Endothelial cell of umbilical vein (primary cell): ENCODE results near the gene RCOR3. TPM values are rescaled to one million over a fixed set of nuclear protein-coding genes. Genes with fewer than 3 reads are reported as not detected.

Experiments used
- BruUV-seq: library from RNA; stranded (reverse); fragments of 400-500 nt; replicated peaks from 2 replicates; lab custom pipeline; 2021; lab: Mats Ljungman, UMichigan
- CTCF ChIA-PET: fragments of 300-600, 350-600 bp; sonication (Branson Sonifier 250); formaldehyde crosslinking; loops from one replicate; lab custom pipeline; 2021; ENCODE audit warnings: antibody characterized with exemption, inconsistent platforms; lab: Charles Lee
- POLR2A ChIA-PET: fragments of 300-600, 350-600 bp; sonication (Branson Sonifier 250); formaldehyde crosslinking; loops from one replicate; lab custom pipeline; 2021; ENCODE audit warnings: antibody characterized with exemption, inconsistent platforms; lab: Charles Lee
- DNase-seq: peaks from one replicate; pipeline ENCODE4 v3.0.0-alpha.2; 2011; ENCODE audit warnings: low read depth, low spot score
- FAIRE-seq: peaks from 2 replicates; lab custom pipeline; 2011; peaks lifted over from hg19 to GRCh38; lab: Jason Lieb, UNC
- H2AFZ ChIP-seq: 2 replicates; pipeline ENCODE4 v1.6.0; 2012; ENCODE audit warnings: low read depth, low read length, control low read depth, inconsistent platforms
- H3K27ac ChIP-seq: 2 replicates; pipeline ENCODE4 v1.5.1; 2011; ENCODE audit warnings: low read depth, mild to moderate bottlenecking, control low read depth, low read length, moderate library complexity; ENCODE audit not compliant: insufficient read depth
- H3K27me3 ChIP-seq, 2 experiments: 2 replicates each; pipeline versions ENCODE4 v1.6.0 to v1.6.1; 2011; ENCODE audit warnings: low read length in 2 of 2, mixed read lengths in 1 of 2; ENCODE audit not compliant: control insufficient read depth in 2 of 2, insufficient read depth in 2 of 2
- H3K36me3 ChIP-seq, 2 experiments: 2 replicates in 1 of 2; 3 replicates in 1 of 2; pipeline ENCODE4 v1.5.1; 2011; ENCODE audit warnings: low read length in 2 of 2, mild to moderate bottlenecking in 1 of 2, moderate library complexity in 1 of 2; ENCODE audit not compliant: control insufficient read depth in 2 of 2, insufficient read depth in 2 of 2; ENCODE audit errors: extremely low read depth in 1 of 2
- H3K4me1 ChIP-seq: 3 replicates; pipeline ENCODE4 v1.5.1; 2011; ENCODE audit warnings: mild to moderate bottlenecking, low read length; ENCODE audit not compliant: control insufficient read depth, insufficient read depth; ENCODE audit errors: extremely low read depth
- H3K4me2 ChIP-seq: 2 replicates; pipeline ENCODE4 v1.6.1; 2011; ENCODE audit warnings: low read length, control low read depth, mixed read lengths; ENCODE audit not compliant: insufficient read depth
- H3K4me3 ChIP-seq, 3 experiments: fragments of 200-600 bp in 1 of 3; sonication (generic), shearing (Covaris generic) in 1 of 3; replicated peaks in 1 of 3; 2 replicates each; pipeline ENCODE4 v1.5.1; 2011 to 2016; ENCODE audit warnings: control low read depth in 3 of 3, low read length in 3 of 3, mild to moderate bottlenecking in 2 of 3, inconsistent platforms in 1 of 3, low read depth in 1 of 3, moderate library complexity in 1 of 3; ENCODE audit not compliant: insufficient read depth in 1 of 3
- H3K79me2 ChIP-seq: 2 replicates; pipeline ENCODE4 v1.6.0; 2012; ENCODE audit warnings: low read length, inconsistent platforms; ENCODE audit not compliant: control insufficient read depth, insufficient read depth
- H3K9ac ChIP-seq: replicated peaks from 2 replicates; pipeline ENCODE3; 2011; ENCODE audit warnings: low read length, control low read depth; ENCODE audit not compliant: insufficient read depth; ENCODE audit errors: extremely low read depth
- H3K9me1 ChIP-seq: replicated peaks from 3 replicates; pipeline ENCODE4 v1.6.0; 2011; ENCODE audit warnings: mild to moderate bottlenecking, low read length; ENCODE audit not compliant: control insufficient read depth, insufficient read depth; ENCODE audit errors: extremely low read depth
- H3K9me3 ChIP-seq: replicated peaks from 2 replicates; pipeline ENCODE4 v1.5.1; 2012; ENCODE audit warnings: low read length, inconsistent platforms; ENCODE audit not compliant: control insufficient read depth, insufficient read depth
- H4K20me1 ChIP-seq: replicated peaks from 2 replicates; pipeline ENCODE3; 2011; ENCODE audit warnings: mild to moderate bottlenecking, low read length; ENCODE audit not compliant: control insufficient read depth, insufficient read depth; ENCODE audit errors: extremely low read depth
- EZH2 ChIP-seq: IDR thresholded peaks from 2 replicates; pipeline ENCODE4 v1.6.1; 2012; ENCODE audit warnings: borderline replicate concordance, low read depth, mild to moderate bottlenecking, moderate library complexity, low read length, inconsistent platforms; ENCODE audit not compliant: severe bottlenecking
- FOS ChIP-seq: IDR thresholded peaks from 2 replicates; pipeline ENCODE4 v1.6.1; 2011; ENCODE audit warnings: mild to moderate bottlenecking, low read length, moderate library complexity, borderline replicate concordance; ENCODE audit not compliant: insufficient read depth
- JUN ChIP-seq: IDR thresholded peaks from 2 replicates; pipeline ENCODE4 v1.6.1; 2011; ENCODE audit warnings: borderline replicate concordance, low read depth; ENCODE audit not compliant: insufficient read length, insufficient read depth
- MYC ChIP-seq: IDR thresholded peaks from one replicate; pipeline ENCODE4 v1.6.1; 2011; ENCODE audit warnings: mild to moderate bottlenecking, low read depth, low read length
- dilution Hi-C: fragments of 300-500 bp; cut with MboI; formaldehyde crosslinking; loops from one replicate; pipeline ENCODE4 v1.15.0; 2019; ENCODE audit warnings: low sequenced_read_pairs; ENCODE audit not compliant: extremely low pct_ligation_motif_present
- intact Hi-C: fragments of 100-400 bp; cut with micrococcal nuclease; formaldehyde crosslinking; loops from one replicate; pipeline ENCODE4 v1.10.0; 2022
- polyA plus RNA-seq, 4 experiments: library from polyadenylated mRNA; depleted of rRNA in 3 of 4; stranded (reverse) in 3 of 4; unstranded in 1 of 4; fragments of >200 nt; gene quantifications; 2 replicates each; pipeline versions ENCODE4 v1.2.1 to v1.2.3, GENCODE V29; 2011 to 2012; ENCODE audit warnings: missing spikeins in 1 of 4
- total RNA-seq: library from RNA; stranded (reverse); gene quantifications from 2 replicates; pipeline ENCODE4 v1.2.3, GENCODE V29; 2021
- TF ChIP-seq, protein P1 (sequence below), 2 donors: IDR thresholded peaks; 1 replicate in 1 of 2; 2 replicates in 1 of 2; pipeline ENCODE4 v1.5.1; 2011; ENCODE audit warnings: low read length in 2 of 2, mild to moderate bottlenecking in 2 of 2, moderate library complexity in 2 of 2, control low read depth in 1 of 2, inconsistent platforms in 1 of 2, low read depth in 1 of 2; ENCODE audit not compliant: insufficient read depth in 1 of 2; ENCODE audit errors: extremely low read depth in 1 of 2
- TF ChIP-seq, protein P2 (sequence below): IDR thresholded peaks from 2 replicates; pipeline ENCODE4 v1.6.1; 2011; ENCODE audit not compliant: insufficient read depth, insufficient read length

RCOR3 gene
- total and polyA plus RNA-seq, 2 donors (not counting 3 experiments of a cell fraction or from before 2014, with no cell fraction given), result 24.2 to 34.0 TPM

DNA sequence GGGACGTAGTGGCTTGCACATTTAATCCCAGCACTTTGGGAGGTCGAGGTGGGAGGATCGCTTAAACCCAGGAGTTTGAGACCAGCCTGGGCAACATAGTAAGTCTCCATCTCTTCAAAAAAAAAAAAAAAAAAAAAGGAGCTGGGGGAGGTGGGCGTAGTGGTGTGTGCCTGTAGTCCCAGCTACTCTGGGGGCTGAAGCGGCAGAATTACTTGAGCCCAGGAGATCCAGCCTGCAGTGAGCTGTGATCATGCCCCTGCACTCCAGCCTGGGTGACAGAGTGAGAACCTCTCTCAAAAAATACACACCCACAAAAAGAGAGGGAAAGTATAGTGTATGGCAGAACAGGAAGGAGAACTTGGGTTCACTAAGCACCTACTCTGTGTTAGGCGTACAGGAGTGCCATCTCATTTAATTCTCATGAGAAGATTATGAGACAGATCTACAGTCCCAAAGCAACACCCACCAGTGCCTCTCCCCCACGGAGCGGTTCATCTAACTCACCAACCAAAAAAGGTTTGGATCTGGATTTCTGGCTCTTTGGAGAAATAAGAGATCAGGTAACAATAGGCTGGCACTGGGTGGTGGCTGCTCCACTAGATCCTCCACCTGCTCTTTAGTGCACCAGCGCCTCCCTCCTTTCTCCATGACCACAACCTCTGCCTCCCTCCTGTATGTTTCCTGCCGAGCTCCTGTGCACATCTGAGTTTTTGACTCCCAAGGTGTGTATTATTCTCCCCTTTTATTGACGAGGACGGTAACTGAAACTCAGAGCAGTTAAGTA lies 66.0 kb downstream of the RCOR3 start:
- FAIRE-seq, result no peak
- TF ChIP-seq FOS (no peak), MYC (no peak), EZH2 (no peak), JUN (no peak)
- TF ChIP-seq, protein P1, sequence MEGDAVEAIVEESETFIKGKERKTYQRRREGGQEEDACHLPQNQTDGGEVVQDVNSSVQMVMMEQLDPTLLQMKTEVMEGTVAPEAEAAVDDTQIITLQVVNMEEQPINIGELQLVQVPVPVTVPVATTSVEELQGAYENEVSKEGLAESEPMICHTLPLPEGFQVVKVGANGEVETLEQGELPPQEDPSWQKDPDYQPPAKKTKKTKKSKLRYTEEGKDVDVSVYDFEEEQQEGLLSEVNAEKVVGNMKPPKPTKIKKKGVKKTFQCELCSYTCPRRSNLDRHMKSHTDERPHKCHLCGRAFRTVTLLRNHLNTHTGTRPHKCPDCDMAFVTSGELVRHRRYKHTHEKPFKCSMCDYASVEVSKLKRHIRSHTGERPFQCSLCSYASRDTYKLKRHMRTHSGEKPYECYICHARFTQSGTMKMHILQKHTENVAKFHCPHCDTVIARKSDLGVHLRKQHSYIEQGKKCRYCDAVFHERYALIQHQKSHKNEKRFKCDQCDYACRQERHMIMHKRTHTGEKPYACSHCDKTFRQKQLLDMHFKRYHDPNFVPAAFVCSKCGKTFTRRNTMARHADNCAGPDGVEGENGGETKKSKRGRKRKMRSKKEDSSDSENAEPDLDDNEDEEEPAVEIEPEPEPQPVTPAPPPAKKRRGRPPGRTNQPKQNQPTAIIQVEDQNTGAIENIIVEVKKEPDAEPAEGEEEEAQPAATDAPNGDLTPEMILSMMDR (IDR thresholded peaks at IDR 0.05; ENCODE audit: extremely low read depth in 1 of 2, insufficient read depth in 1 of 2, low read depth in 1 of 2, low read length in 2 of 2), result no peak
- TF ChIP-seq, protein P2, sequence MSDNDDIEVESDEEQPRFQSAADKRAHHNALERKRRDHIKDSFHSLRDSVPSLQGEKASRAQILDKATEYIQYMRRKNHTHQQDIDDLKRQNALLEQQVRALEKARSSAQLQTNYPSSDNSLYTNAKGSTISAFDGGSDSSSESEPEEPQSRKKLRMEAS, result no peak
- Histone ChIP-seq H3K9ac (no peak overlapping the region), H3K9me3 (no peaks in the 10 kb centered on the region), H3K27me3 (no peaks in the 10 kb centered on the region), H3K4me2 (no peak overlapping the region), H4K20me1 (no peaks in the 10 kb centered on the region), H3K9me1 (no peaks in the 10 kb centered on the region), H3K36me3 (no peaks in the 10 kb centered on the region), H2AFZ (no peak overlapping the region), H3K4me3 (no peak overlapping the region), H3K27ac (no peak overlapping the region), H3K79me2 (no peaks in the 10 kb centered on the region), H3K4me1 (peaks cover 3% of the 10 kb centered on the region)
- intact Hi-C loops (no loop called here), dilution Hi-C loops (no loop called here)
- POLR2A ChIA-PET, result no interaction called here
- no peak for DNase-seq
- CTCF ChIA-PET, result interaction anchor here (0.7 to 2.9 kb wide), 7 partner anchors 11 to 229 kb away, joined by 3 to 15 read pairs (median 4); no protein-coding TSS in a partner anchor
- no TSS peak for BruUV-seq
